OCI-LY1 (cell line): Measurements from ENCODE around the gene KCNH1.

Experiments
- H2AFZ ChIP-seq: fragments of 200-600 bp; sonication (generic), shearing (Covaris generic); 2 replicates; pipeline ENCODE4 v1.6.0; 2014; ENCODE audit warnings: antibody characterized with exemption, mild to moderate bottlenecking, low read length
- H3F3A ChIP-seq: fragments of 200-600 bp; sonication (generic), shearing (Covaris generic); 2 replicates; pipeline ENCODE4 v1.6.0; 2014; ENCODE audit warnings: mild to moderate bottlenecking, antibody characterized with exemption, low read length, moderate library complexity; ENCODE audit not compliant: insufficient read depth
- H3K27ac ChIP-seq: fragments of 200-600 bp; sonication (generic); 2 replicates; pipeline ENCODE4 v1.5.1; 2014; ENCODE audit warnings: low read length, mixed run types, mild to moderate bottlenecking, low read depth; ENCODE audit not compliant: poor library complexity, severe bottlenecking
- H3K27me3 ChIP-seq: fragments of 200-600 bp; sonication (generic); 2 replicates; pipeline ENCODE4 v1.6.0; 2014; ENCODE audit warnings: antibody characterized with exemption, mild to moderate bottlenecking, low read length, moderate library complexity; ENCODE audit not compliant: insufficient read depth
- H3K36me3 ChIP-seq: fragments of 200-600 bp; sonication (generic); 2 replicates; pipeline ENCODE4 v1.6.1; 2014; ENCODE audit warnings: mild to moderate bottlenecking, antibody characterized with exemption, low read length, moderate library complexity, mixed read lengths; ENCODE audit not compliant: insufficient read depth
- H3K4me1 ChIP-seq: fragments of 200-600 bp; sonication (generic); 2 replicates; pipeline ENCODE4 v1.5.1; 2014; ENCODE audit warnings: mild to moderate bottlenecking, low read length, moderate library complexity; ENCODE audit not compliant: insufficient read depth, severe bottlenecking
- H3K4me2 ChIP-seq: fragments of 200-600 bp; sonication (generic), shearing (Covaris generic); 2 replicates; pipeline ENCODE4 v1.6.1; 2014; ENCODE audit warnings: low read length
- H3K4me3 ChIP-seq: fragments of 200-600 bp; sonication (generic); 2 replicates; pipeline ENCODE4 v1.5.1; 2014; ENCODE audit warnings: low read length, low read depth, mild to moderate bottlenecking, mixed read lengths; ENCODE audit not compliant: poor library complexity, severe bottlenecking
- H3K79me2 ChIP-seq: fragments of 200-600 bp; shearing (Covaris generic); 2 replicates; pipeline ENCODE4 v1.6.1; 2016; ENCODE audit warnings: mixed run types, low read length, mixed read lengths; ENCODE audit not compliant: insufficient read depth
- H3K9ac ChIP-seq: fragments of 200-600 bp; sonication (generic), shearing (Covaris generic); 2 replicates; pipeline ENCODE4 v1.6.1; 2014; ENCODE audit warnings: mild to moderate bottlenecking, low read length, mixed read lengths
- H3K9me2 ChIP-seq: fragments of 200-600 bp; sonication (generic), shearing (Covaris generic); 2 replicates; pipeline ENCODE4 v1.6.1; 2014; ENCODE audit warnings: low read depth, mild to moderate bottlenecking, low read length, mixed read lengths
- H3K9me3 ChIP-seq: fragments of 200-600 bp; shearing (Covaris generic); 2 replicates; pipeline ENCODE4 v1.6.1; 2014; ENCODE audit warnings: low read length, mixed read lengths
- H4K20me1 ChIP-seq: fragments of 200-600 bp; sonication (generic), shearing (Covaris generic); 2 replicates; pipeline ENCODE4 v1.6.0; 2016; ENCODE audit warnings: mild to moderate bottlenecking, low read length; ENCODE audit not compliant: insufficient read depth
- EZH2 ChIP-seq: fragments of 200-600 bp; sonication (generic), shearing (Covaris generic); IDR thresholded peaks from 2 replicates; pipeline ENCODE4 v1.8.0; 2017; ENCODE audit warnings: borderline replicate concordance, mixed run types, mild to moderate bottlenecking, antibody characterized with exemption, low read length, moderate library complexity, mixed read lengths
- TF ChIP-seq, protein P1 (sequence below): fragments of 200-600 bp; sonication (generic), shearing (Covaris generic); IDR thresholded peaks from 2 replicates; pipeline ENCODE4 v1.5.1; 2017; ENCODE audit warnings: mild to moderate bottlenecking, antibody characterized with exemption, low read length, moderate library complexity, mixed read lengths

The KCNH1 gene

GRCh38 chr1:210690236-210690635 lies 443.7 kb downstream of the KCNH1 start:
- Histone ChIP-seq H3K27ac (no peak overlapping the region), H3K4me1 (no peaks in the 10 kb centered on the region), H4K20me1 (no peaks in the 10 kb centered on the region), H2AFZ (no peak overlapping the region), H3K4me3 (no peak overlapping the region), H3K9me2 (no peaks in the 10 kb centered on the region), H3K4me2 (no peak overlapping the region), H3K27me3 (no peaks in the 10 kb centered on the region), H3K9me3 (no peaks in the 10 kb centered on the region), H3K9ac (no peak overlapping the region), H3K36me3 (no peaks in the 10 kb centered on the region), H3K79me2 (no peaks in the 10 kb centered on the region), H3F3A (no peaks in the 10 kb centered on the region)
- TF ChIP-seq, protein P1, sequence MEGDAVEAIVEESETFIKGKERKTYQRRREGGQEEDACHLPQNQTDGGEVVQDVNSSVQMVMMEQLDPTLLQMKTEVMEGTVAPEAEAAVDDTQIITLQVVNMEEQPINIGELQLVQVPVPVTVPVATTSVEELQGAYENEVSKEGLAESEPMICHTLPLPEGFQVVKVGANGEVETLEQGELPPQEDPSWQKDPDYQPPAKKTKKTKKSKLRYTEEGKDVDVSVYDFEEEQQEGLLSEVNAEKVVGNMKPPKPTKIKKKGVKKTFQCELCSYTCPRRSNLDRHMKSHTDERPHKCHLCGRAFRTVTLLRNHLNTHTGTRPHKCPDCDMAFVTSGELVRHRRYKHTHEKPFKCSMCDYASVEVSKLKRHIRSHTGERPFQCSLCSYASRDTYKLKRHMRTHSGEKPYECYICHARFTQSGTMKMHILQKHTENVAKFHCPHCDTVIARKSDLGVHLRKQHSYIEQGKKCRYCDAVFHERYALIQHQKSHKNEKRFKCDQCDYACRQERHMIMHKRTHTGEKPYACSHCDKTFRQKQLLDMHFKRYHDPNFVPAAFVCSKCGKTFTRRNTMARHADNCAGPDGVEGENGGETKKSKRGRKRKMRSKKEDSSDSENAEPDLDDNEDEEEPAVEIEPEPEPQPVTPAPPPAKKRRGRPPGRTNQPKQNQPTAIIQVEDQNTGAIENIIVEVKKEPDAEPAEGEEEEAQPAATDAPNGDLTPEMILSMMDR = no peak
- no peak for TF ChIP-seq EZH2

- Histone ChIP-seq H3K4me2 (no peak overlapping the region), H3K79me2 (no peaks in the 10 kb centered on the region), H3K9me2 (no peaks in the 10 kb centered on the region), H3K9ac (no peak overlapping the region), H4K20me1 (no peaks in the 10 kb centered on the region), H3F3A (no peaks in the 10 kb centered on the region), H3K27me3 (no peaks in the 10 kb centered on the region), H2AFZ (no peak overlapping the region), H3K4me3 (no peak overlapping the region), H3K9me3 (no peaks in the 10 kb centered on the region), H3K4me1 (no peaks in the 10 kb centered on the region), H3K27ac (no peak overlapping the region), H3K36me3 (no peaks in the 10 kb centered on the region)
- TF ChIP-seq, protein P1 = no peak
- TF ChIP-seq EZH2 = no peak
Observed at GRCh38 chr1:210689826-210690225, 444.1 kb downstream of the KCNH1 start.

- no peaks in the 10 kb centered on the region for H3K9me2 ChIP-seq
- no peak for TF ChIP-seq EZH2
- TF ChIP-seq, protein P1 = no peak
- no peaks in the 10 kb centered on the region for H3K4me1 ChIP-seq
- H3K27ac ChIP-seq = no peak overlapping the region
- H3K79me2 ChIP-seq = no peaks in the 10 kb centered on the region
- H3K9ac ChIP-seq = no peak overlapping the region
- no peak overlapping the region for H3K4me3 ChIP-seq
- no peaks in the 10 kb centered on the region for H3F3A ChIP-seq
- no peaks in the 10 kb centered on the region for H3K36me3 ChIP-seq
- H4K20me1 ChIP-seq = no peaks in the 10 kb centered on the region
- H3K4me2 ChIP-seq = no peak overlapping the region
- H3K27me3 ChIP-seq = no peaks in the 10 kb centered on the region
- no peak overlapping the region for H2AFZ ChIP-seq
- no peaks in the 10 kb centered on the region for H3K9me3 ChIP-seq
Observed at GRCh38 chr1:210688512-210689234, 445.3 kb downstream of the KCNH1 start.
